ENCODE measurements around the gene ZIM2. TPM values are rescaled to one million over a fixed set of nuclear protein-coding genes. Genes with fewer than 3 reads are reported as not detected.

The ZIM2 gene
- total and polyA plus RNA-seq, 9 of the 15 experiments (the other 6 are each of a cell fraction or from before 2014, with no cell fraction given): not detected

- 2% methylated on average over 10 of the region's 10 CpGs for WGBS (ENCODE audit: insufficient coverage, low coverage, missing lambda C conversion rate)
- no peak overlapping the region for H3K4me2 ChIP-seq (ENCODE audit: insufficient read depth, low read length)
- H3K9ac ChIP-seq (ENCODE audit: insufficient read depth in 1 of 2, low read depth in 2 of 2, low read length in 2 of 2): no peak overlapping the region
- TF ChIP-seq ZNF609 (CRISPR knock-in tag; IDR thresholded peaks at IDR 0.05; ENCODE audit: borderline replicate concordance) (no peak), FUS (optimal IDR thresholded peaks at IDR 0.05; ENCODE audit: low read depth, low read length) (no peak), ZNF764 (CRISPR knock-in tag; IDR thresholded peaks at IDR 0.05; ENCODE audit: low read depth) (no peak), MAX (CRISPR knock-in tag; IDR thresholded peaks at IDR 0.05) (no peak), ZNF253 (CRISPR knock-in tag; conservative IDR thresholded peaks at IDR 0.05) (no peak), XRCC3 (IDR thresholded peaks at IDR 0.05) (no peak), RBM15 (IDR thresholded peaks at IDR 0.05; ENCODE audit: insufficient read depth, low read length) (no peak), SP1 (CRISPR knock-in tag; IDR thresholded peaks at IDR 0.05) (no peak), DACH1 (IDR thresholded peaks at IDR 0.05; ENCODE audit: partially characterized antibody) (no peak), RBM22 (IDR thresholded peaks at IDR 0.05; ENCODE audit: low read depth, low read length, poor library complexity, severe bottlenecking) (no peak)
- TF ChIP-seq, protein P1, sequence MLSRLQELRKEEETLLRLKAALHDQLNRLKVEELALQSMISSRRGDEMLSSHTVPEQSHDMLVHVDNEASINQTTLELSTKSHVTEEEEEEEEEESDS (CRISPR knock-in tag; IDR thresholded peaks at IDR 0.05): no peak
- TF ChIP-seq, protein P2, sequence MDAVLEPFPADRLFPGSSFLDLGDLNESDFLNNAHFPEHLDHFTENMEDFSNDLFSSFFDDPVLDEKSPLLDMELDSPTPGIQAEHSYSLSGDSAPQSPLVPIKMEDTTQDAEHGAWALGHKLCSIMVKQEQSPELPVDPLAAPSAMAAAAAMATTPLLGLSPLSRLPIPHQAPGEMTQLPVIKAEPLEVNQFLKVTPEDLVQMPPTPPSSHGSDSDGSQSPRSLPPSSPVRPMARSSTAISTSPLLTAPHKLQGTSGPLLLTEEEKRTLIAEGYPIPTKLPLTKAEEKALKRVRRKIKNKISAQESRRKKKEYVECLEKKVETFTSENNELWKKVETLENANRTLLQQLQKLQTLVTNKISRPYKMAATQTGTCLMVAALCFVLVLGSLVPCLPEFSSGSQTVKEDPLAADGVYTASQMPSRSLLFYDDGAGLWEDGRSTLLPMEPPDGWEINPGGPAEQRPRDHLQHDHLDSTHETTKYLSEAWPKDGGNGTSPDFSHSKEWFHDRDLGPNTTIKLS (IDR thresholded peaks at IDR 0.05; ENCODE audit: borderline replicate concordance, low read depth): no peak
- H3K4me3 ChIP-seq: no peak overlapping the region
- no peaks in the 10 kb centered on the region for H3K79me2 ChIP-seq (ENCODE audit: control insufficient read depth, insufficient read depth, low read length)
- H4K20me1 ChIP-seq (replicated peaks; ENCODE audit: control insufficient read depth, insufficient read depth, low read length): no peaks in the 10 kb centered on the region
- intact Hi-C loops (cut with micrococcal nuclease) (no loop called here), in situ Hi-C loops (cut with MboI) (no loop called here)
- no peak overlapping the region for H3K27ac ChIP-seq (ENCODE audit: extremely low read depth, low read depth, low read length)
- BruUV-seq (replicated peaks): no TSS peak
- H2AFZ ChIP-seq (ENCODE audit: low read depth, low read length): no peak overlapping the region
- ChIA-PET POLR2A (no interaction called here), CTCF (ENCODE audit: low intra/inter-chr PET ratio) (no interaction called here)
- DNase-seq (ENCODE audit: extremely low read depth in 1 of 4, low spot score in 3 of 4): no peak
- no peak for ATAC-seq
- H3K4me1 ChIP-seq (replicated peaks in 1 of 2; ENCODE audit: control insufficient read depth in 2 of 2, insufficient read depth in 2 of 2, low read length in 2 of 2): no peaks in the 10 kb centered on the region; a peak in 1 of 5 replicates
- no peaks in the 10 kb centered on the region for H3K9me1 ChIP-seq (ENCODE audit: control insufficient read depth, insufficient read depth, low read length)
- no peaks in the 10 kb centered on the region; the same call in 1 of the 2 replicates for H3K9me3 ChIP-seq (replicated peaks; ENCODE audit: control insufficient read depth, insufficient read depth, low read depth, low read length)
- H3K27me3 ChIP-seq (ENCODE audit: control insufficient read depth in 2 of 2, insufficient read depth in 2 of 2, low read length in 2 of 2): no peaks in the 10 kb centered on the region
- H3K36me3 ChIP-seq (ENCODE audit: control insufficient read depth, insufficient read depth, low read length): no peaks in the 10 kb centered on the region
- FAIRE-seq: no peak
Measured at GRCh38 chr19:56760842-56761241, 79.7 kb downstream of the ZIM2 start.
